LNCaP clone FGC (cell line): ENCODE results near the gene PCGF5.
"Not testable (repeated sequence)": the region's sequence is repeated elsewhere in the genome, so short reads cannot be mapped to it uniquely, and the experiment has no call there.

Experiments
- DNase-seq: peaks from one replicate; pipeline ENCODE4 v3.0.0-alpha.2; 2011; ENCODE audit warnings: low read depth
- H3K4me3 ChIP-seq: 2 replicates; pipeline ENCODE4 v1.5.1; 2011; ENCODE audit warnings: mild to moderate bottlenecking, low read depth, low read length, control low read depth
- CTCF ChIP-seq: IDR thresholded peaks from 2 replicates; pipeline ENCODE4 v1.5.1; 2012; ENCODE audit warnings: mild to moderate bottlenecking; ENCODE audit not compliant: control insufficient read depth, insufficient read depth; ENCODE audit errors: extremely low read depth

PCGF5 gene

GRCh38 chr10:91319336-91319735 lies 98.9 kb downstream of the PCGF5 start:
- no peak for DNase-seq
- H3K4me3 ChIP-seq: no peak overlapping the region
- TF ChIP-seq CTCF: no peak

- H3K4me3 ChIP-seq, DNase-seq: not testable (repeated sequence)
Measured at GRCh38 chr10:91323293-91323905, 102.9 kb downstream of the PCGF5 start.

- H3K4me3 ChIP-seq: no peak overlapping the region
- no peak for TF ChIP-seq CTCF
- no peak for DNase-seq
Measured at GRCh38 chr10:91328320-91328984, 108.0 kb downstream of the PCGF5 start.
